Limb (tissue), 2 donors: Measurements from ENCODE around the gene ZNF525.
"Not testable (repeated sequence)": the region's sequence is repeated elsewhere in the genome, so short reads cannot be mapped to it uniquely, and the experiment has no call there.

Experiments used
- DNase-seq, 2 donors: peaks; one replicate each; pipeline ENCODE4 v3.0.0-alpha.2; 2016; ENCODE audit errors: extremely low spot score in 2 of 2

ZNF525 gene

GRCh38 chr19:53395840-53396524, 30.5 kb downstream of the ZNF525 start:
- not testable (repeated sequence) for DNase-seq

- no peak for DNase-seq
Observed at GRCh38 chr19:53396525-53396868, 31.0 kb downstream of the ZNF525 start.

- DNase-seq: not testable (repeated sequence)
Observed at GRCh38 chr19:53397918-53398317, 32.4 kb downstream of the ZNF525 start.

- DNase-seq: no peak
Observed at GRCh38 chr19:53409505-53410204, 44.1 kb downstream of the ZNF525 start.

GRCh38 chr19:53420520-53421315, 55.2 kb downstream of the ZNF525 start:
- not testable (repeated sequence) for DNase-seq

GRCh38 chr19:53422551-53422950, 57.0 kb downstream of the ZNF525 start:
- no peak for DNase-seq

GRCh38 chr19:53423074-53423473, 57.6 kb downstream of the ZNF525 start:
- DNase-seq: peak in 1 of 2 donors; percentile 31

- DNase-seq: peak in 1 of 2 donors; percentile 43
Observed at GRCh38 chr19:53423680-53424079, 58.2 kb downstream of the ZNF525 start.

- peak; percentile 75 to 82 for DNase-seq
Observed at GRCh38 chr19:53424968-53425597, 59.6 kb downstream of the ZNF525 start.

- peak; percentile 88 to 97 for DNase-seq
Observed at GRCh38 chr19:53431399-53432087, 66.0 kb downstream of the ZNF525 start, which contains the start of gene ZNF761. ZNF761 (plus strand) TSS chr19:53431984; CDS start chr19:53447269, 15,285 bp downstream.

- peak in 1 of 2 donors; percentile 50 for DNase-seq
Observed at GRCh38 chr19:53432088-53432661, 66.7 kb downstream of the ZNF525 start.
